WTC11 (cell line): ENCODE measurements around the gene KRT23.

Experiments
- TF ChIP-seq, protein P1 (sequence below): fragments of 200-600 bp; IDR thresholded peaks from 2 replicates; pipeline ENCODE4 v1.8.0; 2022; ENCODE audit warnings: antibody characterized with exemption
- TF ChIP-seq, protein P2 (sequence below): sonication (generic); formaldehyde crosslinking; IDR thresholded peaks from 2 replicates; pipeline ENCODE4 v1.8.1; 2023; ENCODE audit warnings: mild to moderate bottlenecking, moderate library complexity, missing genetic modification reagents

DNA sequence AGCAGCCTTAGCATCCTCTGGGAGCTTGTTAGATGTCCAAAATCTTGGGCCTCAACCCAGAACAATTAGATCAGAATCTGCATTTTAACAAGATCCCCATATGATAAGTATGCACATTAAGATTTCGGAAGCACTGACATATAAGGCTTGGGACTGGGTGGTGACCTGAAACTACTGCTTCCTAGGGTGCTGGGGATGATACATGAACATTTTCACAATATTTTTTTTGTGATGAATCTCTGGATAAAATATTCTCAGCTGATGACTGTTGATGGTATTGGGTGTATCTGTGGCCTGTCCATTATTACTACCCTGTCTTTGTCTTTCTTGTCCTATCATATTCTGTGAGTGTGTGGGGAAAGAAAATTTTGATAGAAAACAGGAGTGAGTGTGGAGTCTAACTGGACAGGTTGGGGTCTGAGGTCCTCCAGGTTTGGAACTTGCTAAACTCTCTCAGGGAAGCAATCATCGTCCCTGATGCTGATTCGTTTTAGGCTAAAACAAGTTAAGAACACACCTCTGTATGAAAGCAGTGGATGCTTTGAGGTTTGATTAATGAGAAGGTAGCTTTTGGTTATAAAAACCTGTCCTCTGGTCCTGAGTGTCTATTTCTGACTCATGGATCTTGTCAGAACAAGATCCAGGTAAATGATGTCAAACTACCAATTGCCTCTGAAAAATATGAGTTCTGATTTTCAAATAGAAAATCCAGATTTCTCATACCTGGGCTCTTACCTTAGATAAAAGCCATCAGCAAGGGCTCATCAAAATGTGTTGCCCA is 23.2 kb downstream of the KRT23 start:
- TF ChIP-seq, protein P1, sequence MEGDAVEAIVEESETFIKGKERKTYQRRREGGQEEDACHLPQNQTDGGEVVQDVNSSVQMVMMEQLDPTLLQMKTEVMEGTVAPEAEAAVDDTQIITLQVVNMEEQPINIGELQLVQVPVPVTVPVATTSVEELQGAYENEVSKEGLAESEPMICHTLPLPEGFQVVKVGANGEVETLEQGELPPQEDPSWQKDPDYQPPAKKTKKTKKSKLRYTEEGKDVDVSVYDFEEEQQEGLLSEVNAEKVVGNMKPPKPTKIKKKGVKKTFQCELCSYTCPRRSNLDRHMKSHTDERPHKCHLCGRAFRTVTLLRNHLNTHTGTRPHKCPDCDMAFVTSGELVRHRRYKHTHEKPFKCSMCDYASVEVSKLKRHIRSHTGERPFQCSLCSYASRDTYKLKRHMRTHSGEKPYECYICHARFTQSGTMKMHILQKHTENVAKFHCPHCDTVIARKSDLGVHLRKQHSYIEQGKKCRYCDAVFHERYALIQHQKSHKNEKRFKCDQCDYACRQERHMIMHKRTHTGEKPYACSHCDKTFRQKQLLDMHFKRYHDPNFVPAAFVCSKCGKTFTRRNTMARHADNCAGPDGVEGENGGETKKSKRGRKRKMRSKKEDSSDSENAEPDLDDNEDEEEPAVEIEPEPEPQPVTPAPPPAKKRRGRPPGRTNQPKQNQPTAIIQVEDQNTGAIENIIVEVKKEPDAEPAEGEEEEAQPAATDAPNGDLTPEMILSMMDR: no peak
- TF ChIP-seq, protein P2, sequence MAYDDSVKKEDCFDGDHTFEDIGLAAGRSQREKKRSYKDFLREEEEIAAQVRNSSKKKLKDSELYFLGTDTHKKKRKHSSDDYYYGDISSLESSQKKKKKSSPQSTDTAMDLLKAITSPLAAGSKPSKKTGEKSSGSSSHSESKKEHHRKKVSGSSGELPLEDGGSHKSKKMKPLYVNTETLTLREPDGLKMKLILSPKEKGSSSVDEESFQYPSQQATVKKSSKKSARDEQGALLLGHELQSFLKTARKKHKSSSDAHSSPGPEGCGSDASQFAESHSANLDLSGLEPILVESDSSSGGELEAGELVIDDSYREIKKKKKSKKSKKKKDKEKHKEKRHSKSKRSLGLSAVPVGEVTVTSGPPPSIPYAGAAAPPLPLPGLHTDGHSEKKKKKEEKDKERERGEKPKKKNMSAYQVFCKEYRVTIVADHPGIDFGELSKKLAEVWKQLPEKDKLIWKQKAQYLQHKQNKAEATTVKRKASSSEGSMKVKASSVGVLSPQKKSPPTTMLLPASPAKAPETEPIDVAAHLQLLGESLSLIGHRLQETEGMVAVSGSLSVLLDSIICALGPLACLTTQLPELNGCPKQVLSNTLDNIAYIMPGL (CRISPR knock-in tag): no peak
